Effector memory CD4-positive, alpha-beta T cell (primary cell): ENCODE measurements around the gene GADD45B.

Experiments used
- DNase-seq, 3 donors: peaks; one replicate each; pipeline ENCODE4 v3.0.0-alpha.2; 2020
- H3K27ac ChIP-seq: 2 replicates; pipeline ENCODE4 v1.7.0; 2013; ENCODE audit warnings: mild to moderate bottlenecking, low read length, moderate library complexity; ENCODE audit not compliant: insufficient read depth, poor library complexity, severe bottlenecking
- H3K27me3 ChIP-seq: replicated peaks from 2 replicates; pipeline ENCODE4 v1.7.0; 2013; ENCODE audit warnings: mild to moderate bottlenecking, low read length; ENCODE audit not compliant: insufficient read depth, control insufficient read depth, poor library complexity, severe bottlenecking
- H3K36me3 ChIP-seq: 2 replicates; pipeline ENCODE4 v1.7.0; 2013; ENCODE audit warnings: mild to moderate bottlenecking, low read length, moderate library complexity; ENCODE audit not compliant: control insufficient read depth, insufficient read depth
- H3K4me1 ChIP-seq: 2 replicates; pipeline ENCODE4 v1.7.0; 2013; ENCODE audit warnings: low read length, mild to moderate bottlenecking; ENCODE audit not compliant: control insufficient read depth, insufficient read depth, poor library complexity, severe bottlenecking
- H3K4me3 ChIP-seq: 2 replicates; pipeline ENCODE4 v1.7.0; 2013; ENCODE audit warnings: low read length, low read depth, mild to moderate bottlenecking; ENCODE audit not compliant: insufficient read depth, poor library complexity, severe bottlenecking
- H3K9me3 ChIP-seq: 2 replicates; pipeline ENCODE4 v1.7.0; 2013; ENCODE audit warnings: mild to moderate bottlenecking, low read length, moderate library complexity; ENCODE audit not compliant: control insufficient read depth

GADD45B gene

DNA sequence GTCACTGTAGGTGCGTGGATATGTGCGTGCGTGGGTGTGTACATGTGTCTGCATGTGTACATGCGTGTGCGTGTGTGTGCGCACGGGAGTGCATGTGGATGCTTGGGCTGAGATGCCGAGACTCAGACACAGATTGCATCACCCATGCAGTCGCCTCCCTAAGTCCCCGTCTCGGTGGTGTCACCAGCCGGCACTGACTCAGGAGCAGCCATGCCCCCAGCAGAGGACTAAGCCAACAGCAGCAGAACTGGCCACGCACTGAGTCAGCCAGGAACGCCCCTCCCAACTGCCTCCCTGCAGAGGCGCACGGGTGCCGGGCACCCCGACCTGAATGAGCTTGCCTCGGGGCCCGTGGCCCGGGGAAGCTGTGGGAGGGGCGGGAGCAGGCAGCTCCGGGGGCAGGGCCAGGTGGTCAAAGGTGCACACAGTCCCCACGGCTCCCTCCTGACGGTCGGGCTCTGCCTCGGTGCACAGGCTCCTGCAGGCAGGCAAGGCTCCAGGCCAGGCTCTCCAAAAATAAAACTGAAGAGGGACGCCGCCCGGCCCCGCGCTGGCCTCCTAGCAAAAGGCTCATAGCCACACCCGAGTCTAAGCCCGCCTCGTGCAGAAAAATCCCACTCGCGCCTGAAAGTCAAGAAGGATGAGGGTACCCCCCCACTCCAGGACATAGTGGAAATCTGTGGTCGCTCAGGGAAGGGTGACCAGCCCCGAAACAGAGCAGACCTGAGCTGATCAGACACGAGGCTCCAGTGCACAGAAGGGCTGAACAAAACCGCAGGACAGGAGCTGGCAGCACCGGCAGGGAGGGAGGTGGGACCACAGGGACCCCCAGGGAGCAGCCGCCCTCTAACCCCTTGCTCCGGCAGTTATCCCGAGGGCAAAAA is 49.2 kb downstream of the GADD45B start:
- no peaks in the 10 kb centered on the region for H3K9me3 ChIP-seq
- H3K4me3 ChIP-seq: no peak overlapping the region
- no peaks in the 10 kb centered on the region for H3K36me3 ChIP-seq
- H3K4me1 ChIP-seq: no peaks in the 10 kb centered on the region
- DNase-seq: no peak
- no peak overlapping the region for H3K27ac ChIP-seq
- H3K27me3 ChIP-seq: no peaks in the 10 kb centered on the region

DNA sequence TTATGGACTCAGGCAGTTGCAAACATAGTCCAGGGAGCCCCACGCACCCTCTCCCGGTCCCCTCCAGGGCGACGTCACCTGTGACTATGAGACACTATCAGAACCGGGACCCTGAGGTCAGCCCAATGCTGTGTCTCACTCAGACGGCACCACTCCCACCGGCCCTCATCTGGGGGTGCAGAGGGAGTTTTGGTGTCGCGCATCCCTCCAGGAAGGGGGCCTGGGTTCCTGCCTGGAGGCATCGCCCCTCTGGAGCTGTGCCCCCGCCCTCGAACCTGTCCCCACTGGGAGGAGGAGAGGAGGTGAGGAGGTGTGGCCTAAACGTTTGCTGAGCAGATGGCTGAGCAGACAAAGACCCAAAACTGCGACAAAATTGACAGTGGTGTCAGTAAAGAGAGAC is 51.2 kb downstream of the GADD45B start:
- DNase-seq: no peak
- Histone ChIP-seq H3K27ac (no peak overlapping the region), H3K36me3 (no peaks in the 10 kb centered on the region), H3K27me3 (no peaks in the 10 kb centered on the region), H3K4me1 (no peaks in the 10 kb centered on the region), H3K9me3 (no peaks in the 10 kb centered on the region), H3K4me3 (no peak overlapping the region)

DNA sequence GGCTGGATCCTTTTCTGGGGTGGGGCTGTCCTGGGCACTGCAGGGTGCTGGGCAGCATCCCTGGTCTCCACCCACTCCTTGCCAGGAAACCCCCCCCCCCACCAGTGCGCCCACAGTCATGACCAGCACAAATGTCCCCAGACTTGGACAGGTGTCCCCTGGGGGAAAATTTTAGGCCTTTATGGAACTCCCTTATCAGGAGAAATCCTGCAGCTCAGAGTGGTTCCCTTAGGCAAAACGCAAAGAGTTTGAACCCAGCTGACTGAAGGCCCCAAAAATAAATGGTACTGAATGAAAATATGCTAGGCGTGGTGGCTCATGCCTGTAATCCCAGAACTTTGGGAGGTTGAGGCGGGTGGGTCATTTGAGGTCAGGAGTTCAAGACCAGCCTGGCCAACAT is 51.8 kb downstream of the GADD45B start:
- DNase-seq: no peak
- Histone ChIP-seq H3K27ac (no peak overlapping the region), H3K4me1 (no peaks in the 10 kb centered on the region), H3K4me3 (no peak overlapping the region), H3K27me3 (no peaks in the 10 kb centered on the region), H3K36me3 (no peaks in the 10 kb centered on the region), H3K9me3 (no peaks in the 10 kb centered on the region)
